Measurements from ENCODE around the gene FAT1.

FAT1 gene

GRCh38 chr4:186560647-186561046 is 163.0 kb downstream of the FAT1 start:
- POLR2A ChIA-PET: no interaction called here
- no peak for TF ChIP-seq LEF1 (IDR thresholded peaks at IDR 0.05; ENCODE audit: borderline replicate concordance)
- TF ChIP-seq SP1 (IDR thresholded peaks at IDR 0.05): no peak
- TF ChIP-seq SUZ12 (IDR thresholded peaks at IDR 0.05): no peak
- no peak for TF ChIP-seq NFRKB (IDR thresholded peaks at IDR 0.05)
- no peak for TF ChIP-seq BHLHE40 (IDR thresholded peaks at IDR 0.05; ENCODE audit: borderline replicate concordance)
- no peak for TF ChIP-seq FOXA1 (IDR thresholded peaks at IDR 0.05)
- TF ChIP-seq PKNOX1 (IDR thresholded peaks at IDR 0.05): no peak
- TF ChIP-seq FOXM1 (IDR thresholded peaks at IDR 0.05; ENCODE audit: borderline replicate concordance): no peak
- TF ChIP-seq ZNF384 (IDR thresholded peaks at IDR 0.05): no peak
- no peak for TF ChIP-seq CTBP1 (IDR thresholded peaks at IDR 0.05; ENCODE audit: borderline replicate concordance)
- TF ChIP-seq FOXK2 (IDR thresholded peaks at IDR 0.05): no peak
- TF ChIP-seq L3MBTL2 (conservative IDR thresholded peaks at IDR 0.05): no peak
- no peak for TF ChIP-seq HDGF (IDR thresholded peaks at IDR 0.05; ENCODE audit: borderline replicate concordance)
- no peak for TF ChIP-seq TARDBP (IDR thresholded peaks at IDR 0.05)
- no peak for TF ChIP-seq ARNT (IDR thresholded peaks at IDR 0.05)
- no peak for TF ChIP-seq ELF4 (IDR thresholded peaks at IDR 0.05)
- CTCF ChIA-PET: no interaction called here
- no peak for DNase-seq (ENCODE audit: extremely low spot score)

- ChIA-PET CTCF (interaction anchor here (0.7 to 2.3 kb wide), 3 partner anchors 12 to 191 kb away, joined by 3 to 11 read pairs (median 6); no protein-coding TSS in a partner anchor), POLR2A (no interaction called here)
- TF ChIP-seq SUZ12 (IDR thresholded peaks at IDR 0.05): no peak
- TF ChIP-seq FOXK2 (IDR thresholded peaks at IDR 0.05): no peak
- TF ChIP-seq NFRKB (IDR thresholded peaks at IDR 0.05): no peak
- no peak for TF ChIP-seq ZNF384 (IDR thresholded peaks at IDR 0.05)
- TF ChIP-seq CTBP1 (IDR thresholded peaks at IDR 0.05; ENCODE audit: borderline replicate concordance): no peak
- no peak for TF ChIP-seq ELF4 (IDR thresholded peaks at IDR 0.05)
- no peak for TF ChIP-seq L3MBTL2 (conservative IDR thresholded peaks at IDR 0.05)
- TF ChIP-seq ARNT (IDR thresholded peaks at IDR 0.05): no peak
- TF ChIP-seq PKNOX1 (IDR thresholded peaks at IDR 0.05): no peak
- no peak for TF ChIP-seq LEF1 (IDR thresholded peaks at IDR 0.05; ENCODE audit: borderline replicate concordance)
- no peak for TF ChIP-seq FOXM1 (IDR thresholded peaks at IDR 0.05; ENCODE audit: borderline replicate concordance)
- TF ChIP-seq SP1 (IDR thresholded peaks at IDR 0.05): no peak
- no peak for TF ChIP-seq HDGF (IDR thresholded peaks at IDR 0.05; ENCODE audit: borderline replicate concordance)
- no peak for DNase-seq (ENCODE audit: extremely low spot score)
Measured at GRCh38 chr4:186557486-186557885, 166.2 kb downstream of the FAT1 start.

DNA sequence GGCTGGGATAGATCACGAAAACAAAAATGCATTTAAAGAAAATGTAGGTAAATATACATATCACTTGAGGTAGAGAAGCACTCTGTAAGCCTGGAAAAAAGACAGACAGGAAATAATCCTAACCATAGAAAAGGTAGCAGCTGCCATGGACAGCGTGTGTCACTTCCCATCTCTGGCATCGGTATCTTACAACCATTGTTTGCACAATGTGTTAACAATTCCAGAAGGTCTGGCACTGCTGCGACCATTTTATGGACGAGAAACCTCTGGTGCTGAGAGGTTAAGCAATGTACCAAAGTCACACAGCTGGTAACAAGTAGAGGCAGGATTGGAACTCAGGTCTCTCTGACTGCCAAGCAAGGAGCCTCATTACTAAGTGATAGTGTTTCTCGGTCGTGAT is 166.6 kb downstream of the FAT1 start:
- ChIA-PET POLR2A (no interaction called here), CTCF (interaction anchor here (0.7 to 2.3 kb wide), 2 partner anchors 30 to 191 kb away, joined by 3 to 11 read pairs; no protein-coding TSS in a partner anchor)
- no peak for TF ChIP-seq ARNT (IDR thresholded peaks at IDR 0.05)
- TF ChIP-seq BHLHE40 (IDR thresholded peaks at IDR 0.05; ENCODE audit: borderline replicate concordance): no peak
- no peak for TF ChIP-seq ZNF384 (IDR thresholded peaks at IDR 0.05)
- TF ChIP-seq L3MBTL2 (conservative IDR thresholded peaks at IDR 0.05): no peak
- TF ChIP-seq SP1 (IDR thresholded peaks at IDR 0.05): no peak
- no peak for TF ChIP-seq CTBP1 (IDR thresholded peaks at IDR 0.05; ENCODE audit: borderline replicate concordance)
- DNase-seq (ENCODE audit: extremely low spot score): no peak

DNA sequence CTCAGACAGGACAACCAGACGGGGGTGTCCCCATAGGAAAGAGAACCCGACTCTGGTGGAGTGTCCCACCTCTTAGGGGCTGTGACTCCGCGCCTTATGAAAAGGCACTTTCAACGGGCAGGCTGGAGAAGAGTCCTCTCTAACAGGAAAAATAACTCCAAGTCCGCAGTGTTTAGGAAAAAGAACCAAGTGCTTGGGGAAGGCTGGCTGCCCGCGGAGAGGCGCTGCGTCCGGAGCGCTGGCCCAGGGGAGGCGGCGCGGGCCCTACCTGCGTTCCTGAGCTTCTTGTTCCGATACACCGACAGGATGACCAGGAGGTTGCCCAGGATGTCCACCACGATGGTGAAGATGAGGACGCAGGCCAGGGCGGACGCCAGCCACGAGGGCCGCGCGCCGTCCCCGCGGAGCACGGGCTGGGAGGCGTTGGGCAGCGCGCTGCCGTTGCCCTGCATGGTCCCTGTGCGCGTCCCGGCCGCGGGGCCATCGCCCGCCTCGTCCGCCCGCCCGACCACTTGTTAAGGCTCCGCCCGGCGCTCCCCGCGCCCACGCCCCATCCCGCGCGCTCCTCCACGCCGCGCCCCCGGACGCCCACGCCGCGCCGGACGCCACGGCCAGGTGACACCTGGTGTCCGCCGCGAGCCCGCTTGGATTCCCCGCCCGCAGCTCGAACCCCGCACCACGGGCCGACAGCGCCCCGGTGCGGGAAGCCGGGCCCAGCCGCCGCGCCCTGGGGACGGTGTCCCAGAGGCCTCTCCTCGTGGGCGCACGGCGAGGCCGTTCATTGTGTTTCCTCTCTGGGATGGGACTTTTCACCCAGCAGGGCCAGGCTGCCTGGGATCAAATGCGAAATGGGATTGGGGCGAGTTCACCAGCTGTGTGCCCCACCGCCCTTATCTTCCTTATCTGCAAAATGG is 168.5 kb downstream of the FAT1 start, which contains the start of gene MTNR1A:
Gene MTNR1A (minus strand): TSS at position 654 of the 914 bp plus-strand sequence. CDS start 202 bp downstream, at position 452.
- TF ChIP-seq L3MBTL2 (conservative IDR thresholded peaks at IDR 0.05) (peak; percentile 55), FOXM1 (IDR thresholded peaks at IDR 0.05; ENCODE audit: borderline replicate concordance) (no peak)
- ChIA-PET CTCF (interaction anchor here (0.9 to 1.0 kb wide), 3 partner anchors 38 to 256 kb away, joined by 3 to 4 read pairs (median 4); no protein-coding TSS in a partner anchor), POLR2A (no interaction called here)
- DNase-seq (ENCODE audit: extremely low spot score): peak; percentile 55

GRCh38 chr4:186554539-186554913 is 169.1 kb downstream of the FAT1 start:
- DNase-seq (ENCODE audit: extremely low spot score): peak; percentile 19
- TF ChIP-seq ELF4 (IDR thresholded peaks at IDR 0.05) (no peak), HDGF (IDR thresholded peaks at IDR 0.05; ENCODE audit: borderline replicate concordance) (no peak)
- ChIA-PET POLR2A (no interaction called here), CTCF (interaction anchor here (0.9 to 1.8 kb wide), 4 partner anchors 33 to 256 kb away, joined by 3 to 6 read pairs (median 4); no protein-coding TSS in a partner anchor)

- ChIA-PET POLR2A (no interaction called here), CTCF (interaction anchor here (1.8 kb wide), 1 partner anchor 33 kb away, joined by 6 read pairs; no protein-coding TSS in a partner anchor)
- no peak for DNase-seq (ENCODE audit: extremely low spot score)
- TF ChIP-seq PKNOX1 (IDR thresholded peaks at IDR 0.05): no peak
- TF ChIP-seq CTBP1 (IDR thresholded peaks at IDR 0.05; ENCODE audit: borderline replicate concordance): no peak
- TF ChIP-seq FOXM1 (IDR thresholded peaks at IDR 0.05; ENCODE audit: borderline replicate concordance): no peak
- TF ChIP-seq LEF1 (IDR thresholded peaks at IDR 0.05; ENCODE audit: borderline replicate concordance): no peak
- no peak for TF ChIP-seq ZNF384 (IDR thresholded peaks at IDR 0.05)
- TF ChIP-seq ELF4 (IDR thresholded peaks at IDR 0.05): no peak
- no peak for TF ChIP-seq HDGF (IDR thresholded peaks at IDR 0.05; ENCODE audit: borderline replicate concordance)
- TF ChIP-seq SP1 (IDR thresholded peaks at IDR 0.05): no peak
- TF ChIP-seq NFRKB (IDR thresholded peaks at IDR 0.05): no peak
- no peak for TF ChIP-seq L3MBTL2 (conservative IDR thresholded peaks at IDR 0.05)
- TF ChIP-seq BHLHE40 (IDR thresholded peaks at IDR 0.05; ENCODE audit: borderline replicate concordance): no peak
- TF ChIP-seq TARDBP (IDR thresholded peaks at IDR 0.05): no peak
- TF ChIP-seq SUZ12 (IDR thresholded peaks at IDR 0.05): no peak
- no peak for TF ChIP-seq FOXA1 (IDR thresholded peaks at IDR 0.05)
- no peak for TF ChIP-seq ARNT (IDR thresholded peaks at IDR 0.05)
- no peak for TF ChIP-seq FOXK2 (IDR thresholded peaks at IDR 0.05)
Measured at GRCh38 chr4:186553717-186554116, 169.9 kb downstream of the FAT1 start.
